Measurements from ENCODE around the gene GPATCH8. TPM values are rescaled to one million over a fixed set of nuclear protein-coding genes. Genes with fewer than 3 reads are reported as not detected.

Gene GPATCH8
- total RNA-seq, 1 donor from 2014 or later: 16.6 TPM

- no peak for DNase-seq
- no peaks in the 10 kb centered on the region for H3K27me3 ChIP-seq (ENCODE audit: low read depth)
- H3K36me3 ChIP-seq: peaks cover 38% of the 10 kb centered on the region
- intact Hi-C loops (cut with micrococcal nuclease): no loop called here
- TF ChIP-seq, protein P1, sequence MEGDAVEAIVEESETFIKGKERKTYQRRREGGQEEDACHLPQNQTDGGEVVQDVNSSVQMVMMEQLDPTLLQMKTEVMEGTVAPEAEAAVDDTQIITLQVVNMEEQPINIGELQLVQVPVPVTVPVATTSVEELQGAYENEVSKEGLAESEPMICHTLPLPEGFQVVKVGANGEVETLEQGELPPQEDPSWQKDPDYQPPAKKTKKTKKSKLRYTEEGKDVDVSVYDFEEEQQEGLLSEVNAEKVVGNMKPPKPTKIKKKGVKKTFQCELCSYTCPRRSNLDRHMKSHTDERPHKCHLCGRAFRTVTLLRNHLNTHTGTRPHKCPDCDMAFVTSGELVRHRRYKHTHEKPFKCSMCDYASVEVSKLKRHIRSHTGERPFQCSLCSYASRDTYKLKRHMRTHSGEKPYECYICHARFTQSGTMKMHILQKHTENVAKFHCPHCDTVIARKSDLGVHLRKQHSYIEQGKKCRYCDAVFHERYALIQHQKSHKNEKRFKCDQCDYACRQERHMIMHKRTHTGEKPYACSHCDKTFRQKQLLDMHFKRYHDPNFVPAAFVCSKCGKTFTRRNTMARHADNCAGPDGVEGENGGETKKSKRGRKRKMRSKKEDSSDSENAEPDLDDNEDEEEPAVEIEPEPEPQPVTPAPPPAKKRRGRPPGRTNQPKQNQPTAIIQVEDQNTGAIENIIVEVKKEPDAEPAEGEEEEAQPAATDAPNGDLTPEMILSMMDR (IDR thresholded peaks at IDR 0.05; ENCODE audit: borderline replicate concordance): no peak
- H3K27ac ChIP-seq (replicated peaks): no peak overlapping the region
- no peaks in the 10 kb centered on the region for H3K9me3 ChIP-seq (replicated peaks)
- peaks cover 25% of the 10 kb centered on the region for H3K4me1 ChIP-seq
- H3K4me3 ChIP-seq: no peak overlapping the region
Observed at GRCh38 chr17:44348988-44349364, 154.2 kb downstream of the GPATCH8 start.

DNA sequence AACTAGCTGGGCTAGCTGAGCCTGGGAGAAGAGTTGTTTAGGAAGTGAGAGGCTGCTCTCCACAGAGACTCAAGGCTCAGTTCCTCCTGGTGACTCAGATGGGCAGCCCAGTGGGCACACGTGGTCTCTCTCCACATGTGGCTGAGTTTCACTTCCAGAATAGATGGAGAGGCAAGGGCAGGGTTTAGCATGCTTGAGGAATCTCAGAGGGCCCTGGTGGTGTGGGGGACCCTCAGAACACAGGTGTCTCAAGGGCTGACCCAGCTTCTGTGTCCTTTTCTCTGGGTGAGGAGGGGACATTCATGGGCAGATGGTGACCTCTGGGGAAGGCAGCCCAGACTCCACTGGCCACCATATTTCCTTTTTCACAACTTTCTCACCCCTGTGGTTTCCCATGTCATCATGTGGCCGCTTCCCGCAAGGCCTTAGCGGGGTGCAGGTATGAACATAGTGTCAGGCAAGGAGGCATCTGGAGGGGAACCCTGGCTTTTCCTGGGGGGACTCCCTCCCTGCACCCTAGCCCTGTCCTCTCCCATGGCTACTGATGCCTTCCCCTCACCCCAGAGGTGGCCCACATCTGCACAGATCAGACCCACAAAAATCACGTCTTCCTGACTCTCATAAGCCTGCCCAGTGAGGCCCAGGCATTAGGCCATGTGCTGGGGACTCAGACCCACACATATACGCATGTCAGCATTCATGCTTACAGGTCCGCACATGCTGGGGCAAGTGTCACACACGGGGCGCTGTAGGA is 154.8 kb downstream of the GPATCH8 start:
- H3K27ac ChIP-seq (replicated peaks): no peak overlapping the region
- no peaks in the 10 kb centered on the region for H3K27me3 ChIP-seq (ENCODE audit: low read depth)
- peaks cover 26% of the 10 kb centered on the region for H3K4me1 ChIP-seq
- no peak overlapping the region for H3K4me3 ChIP-seq
- TF ChIP-seq, protein P1 (IDR thresholded peaks at IDR 0.05; ENCODE audit: borderline replicate concordance): no peak
- H3K36me3 ChIP-seq: peaks cover 38% of the 10 kb centered on the region
- no peaks in the 10 kb centered on the region for H3K9me3 ChIP-seq (replicated peaks)
- intact Hi-C loops (cut with micrococcal nuclease): no loop called here
- DNase-seq: no peak

Other genes starting within 250 kb of the GPATCH8 start
- gene SLC4A1, start 235.3 kb downstream of the GPATCH8 start, total RNA-seq: not detected
- 0.41 TPM for gene RUNDC3A, start 194.8 kb downstream of the GPATCH8 start, total RNA-seq
- 46.7 TPM for gene SLC25A39, start 178.6 kb downstream of the GPATCH8 start, total RNA-seq
- 160 TPM for gene GRN, start 158.1 kb downstream of the GPATCH8 start, total RNA-seq
- 0.55 TPM for gene FAM171A2, start 139.6 kb downstream of the GPATCH8 start, total RNA-seq
- gene ITGA2B, start 113.8 kb downstream of the GPATCH8 start, total RNA-seq: 0.91 TPM
- 4.0 TPM for gene FZD2, start 54.1 kb upstream of the GPATCH8 start, total RNA-seq
- gene MEIOC, start 153.1 kb upstream of the GPATCH8 start, total RNA-seq: not detected
- 28.8 TPM for gene CCDC43, start 186.4 kb upstream of the GPATCH8 start, total RNA-seq
- 5.7 TPM for gene DBF4B, start 205.3 kb upstream of the GPATCH8 start, total RNA-seq

All from left ventricle myocardium inferior (tissue), 1 donor.